Activated CD8-positive, alpha-beta T cell treated with anti-CD3 and anti-CD28 coated beads for 36 hours (primary cell): ENCODE data around the gene GJC1. TPM values are rescaled to one million over a fixed set of nuclear protein-coding genes. Genes with fewer than 3 reads are reported as not detected.
A peak's percentile ranks its signal among the peaks of the same experiment; 100 is the strongest.
"Not testable (repeated sequence)": the region's sequence is repeated elsewhere in the genome, so short reads cannot be mapped to it uniquely, and the experiment has no call there.

Experiments
- ATAC-seq: fragments of 200-7000 bp; cut with Tn5 transposase; one replicate; pipeline ENCODE4 v1.10.0; 2021; ENCODE audit warnings: mild to moderate bottlenecking, moderate library complexity
- CTCF ChIA-PET: fragments of 350-600 bp; sonication (Branson Sonifier 250); formaldehyde crosslinking; loops from one replicate; lab custom pipeline; 2021; ENCODE audit warnings: antibody characterized with exemption; lab: Charles Lee
- POLR2A ChIA-PET: fragments of 350-600 bp; sonication (Branson Sonifier 250); formaldehyde crosslinking; loops from one replicate; lab custom pipeline; 2021; ENCODE audit warnings: antibody characterized with exemption; lab: Charles Lee
- DNase-seq: peaks from one replicate; pipeline ENCODE4 v3.0.0-alpha.2; 2020
- H3K27ac Mint-ChIP-seq: one replicate; pipeline ENCODE4 v1.8.0; 2021; ENCODE audit warnings: mild to moderate bottlenecking, mixed read lengths
- H3K27me3 Mint-ChIP-seq: one replicate; pipeline ENCODE4 v1.8.0; 2021; ENCODE audit warnings: mixed read lengths
- H3K36me3 Mint-ChIP-seq: one replicate; pipeline ENCODE4 v1.8.0; 2021; ENCODE audit warnings: low read depth, mixed read lengths
- H3K4me1 Mint-ChIP-seq: one replicate; pipeline ENCODE4 v1.8.0; 2021; ENCODE audit warnings: low read depth, mixed read lengths
- H3K4me3 Mint-ChIP-seq: one replicate; pipeline ENCODE4 v1.8.0; 2021; ENCODE audit warnings: mild to moderate bottlenecking, moderate library complexity, mixed read lengths
- H3K9me3 Mint-ChIP-seq: one replicate; pipeline ENCODE4 v1.8.0; 2021; ENCODE audit warnings: mixed read lengths
- intact Hi-C: fragments of 100-400 bp; cut with micrococcal nuclease; formaldehyde crosslinking; loops from one replicate; pipeline ENCODE4 v1.10.0; 2022
- total RNA-seq, 2 experiments: library from RNA; stranded (reverse); gene quantifications; one replicate each; pipeline ENCODE4 v1.2.3, GENCODE V29; 2021
- TF ChIP-seq, protein P1 (sequence below): fragments of 200-600 bp; IDR thresholded peaks from one replicate; pipeline ENCODE4 v1.8.0; 2022; ENCODE audit warnings: antibody characterized with exemption, mild to moderate bottlenecking

Gene GJC1
- total RNA-seq, 2 experiments from 2014 or later: 5.6 TPM

DNA sequence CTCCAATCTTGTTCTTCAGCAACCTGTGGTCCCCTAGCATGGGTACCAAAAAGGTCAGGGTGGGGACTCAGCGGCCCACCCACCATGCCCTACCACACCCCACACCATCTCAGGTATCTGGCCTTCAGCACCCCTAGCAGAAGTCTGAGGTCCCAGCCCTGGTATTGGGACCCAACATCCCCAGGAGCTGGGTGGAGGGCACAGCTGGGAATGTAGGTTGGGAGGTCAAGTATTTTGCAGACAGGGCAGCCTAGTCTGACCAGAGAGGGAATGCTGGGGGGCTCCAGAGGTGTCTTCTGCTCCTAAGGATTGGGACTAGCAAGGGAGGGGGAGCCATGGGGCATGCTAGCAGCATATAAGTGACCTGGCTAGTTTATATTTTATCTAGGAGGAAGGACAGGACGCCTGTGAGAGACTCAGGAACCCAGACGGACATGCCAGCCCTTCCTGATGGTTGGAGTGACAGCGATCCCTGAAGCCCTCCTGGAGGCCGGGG lies 72.1 kb downstream of the GJC1 start:
- peak overlapping the region; percentile 10 for H3K4me3 Mint-ChIP-seq
- no peak for DNase-seq
- no peak for ATAC-seq
- CTCF ChIA-PET: interaction anchor here (0.6 kb wide), 1 partner anchor 18 kb away, joined by 3 read pairs; no protein-coding TSS in a partner anchor
- no peaks in the 10 kb centered on the region for H3K36me3 Mint-ChIP-seq
- intact Hi-C loops: no loop called here
- no peak overlapping the region for H3K27ac Mint-ChIP-seq
- peaks cover 2% of the 10 kb centered on the region for H3K4me1 Mint-ChIP-seq
- H3K27me3 Mint-ChIP-seq: peaks cover 30% of the 10 kb centered on the region
- no peaks in the 10 kb centered on the region for H3K9me3 Mint-ChIP-seq
- POLR2A ChIA-PET: no interaction called here
- TF ChIP-seq, protein P1, sequence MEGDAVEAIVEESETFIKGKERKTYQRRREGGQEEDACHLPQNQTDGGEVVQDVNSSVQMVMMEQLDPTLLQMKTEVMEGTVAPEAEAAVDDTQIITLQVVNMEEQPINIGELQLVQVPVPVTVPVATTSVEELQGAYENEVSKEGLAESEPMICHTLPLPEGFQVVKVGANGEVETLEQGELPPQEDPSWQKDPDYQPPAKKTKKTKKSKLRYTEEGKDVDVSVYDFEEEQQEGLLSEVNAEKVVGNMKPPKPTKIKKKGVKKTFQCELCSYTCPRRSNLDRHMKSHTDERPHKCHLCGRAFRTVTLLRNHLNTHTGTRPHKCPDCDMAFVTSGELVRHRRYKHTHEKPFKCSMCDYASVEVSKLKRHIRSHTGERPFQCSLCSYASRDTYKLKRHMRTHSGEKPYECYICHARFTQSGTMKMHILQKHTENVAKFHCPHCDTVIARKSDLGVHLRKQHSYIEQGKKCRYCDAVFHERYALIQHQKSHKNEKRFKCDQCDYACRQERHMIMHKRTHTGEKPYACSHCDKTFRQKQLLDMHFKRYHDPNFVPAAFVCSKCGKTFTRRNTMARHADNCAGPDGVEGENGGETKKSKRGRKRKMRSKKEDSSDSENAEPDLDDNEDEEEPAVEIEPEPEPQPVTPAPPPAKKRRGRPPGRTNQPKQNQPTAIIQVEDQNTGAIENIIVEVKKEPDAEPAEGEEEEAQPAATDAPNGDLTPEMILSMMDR: no peak

DNA sequence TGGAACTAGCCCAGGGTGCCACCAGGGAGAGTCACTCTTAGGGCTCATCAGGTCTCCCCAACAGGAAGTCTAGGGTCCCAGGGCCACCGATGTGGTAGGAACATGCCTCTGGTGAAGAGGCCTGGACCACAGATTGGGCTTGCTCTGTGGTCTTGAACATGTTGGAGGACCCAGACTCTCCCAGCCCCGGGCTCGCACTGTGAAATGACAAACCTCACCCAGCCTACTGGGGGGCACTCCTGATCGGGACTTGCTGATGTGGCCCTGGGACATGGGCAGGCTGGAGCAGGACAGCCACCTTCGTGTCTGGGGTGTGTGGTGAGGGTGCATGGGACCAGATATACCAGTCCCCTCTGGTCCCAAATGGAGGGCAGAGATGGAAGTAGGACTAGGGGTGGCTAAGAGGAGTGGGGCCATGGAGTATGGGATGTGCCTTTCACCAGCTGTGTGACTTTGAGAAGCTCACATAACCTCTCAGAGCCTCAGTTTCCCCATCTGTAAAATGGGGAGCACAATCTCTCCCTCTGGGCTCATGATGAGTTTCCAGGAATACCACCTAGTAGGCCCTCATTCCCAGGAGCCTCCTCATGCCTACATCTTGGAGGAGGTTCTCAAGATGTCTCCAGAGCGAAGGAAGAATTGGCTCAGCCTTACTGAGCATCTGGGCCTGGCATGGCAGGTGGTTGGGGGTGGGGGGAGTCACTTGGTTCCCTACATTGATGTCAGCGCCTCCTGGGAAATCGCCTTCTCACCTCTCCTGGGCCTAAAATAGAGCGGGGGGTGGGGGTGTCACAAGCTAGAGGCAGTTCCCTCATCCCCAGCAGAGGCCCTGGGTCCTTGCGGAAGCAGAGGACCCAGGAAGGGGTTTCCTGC lies 72.8 kb downstream of the GJC1 start:
- ChIA-PET CTCF (interaction anchor here (0.6 kb wide), 1 partner anchor 18 kb away, joined by 3 read pairs; no protein-coding TSS in a partner anchor), POLR2A (interaction anchor here (0.6 kb wide), 1 partner anchor 24 kb away, joined by 3 read pairs; no protein-coding TSS in a partner anchor)
- intact Hi-C loops: no loop called here
- TF ChIP-seq, protein P1: no peak
- H3K4me3 Mint-ChIP-seq: no peak overlapping the region
- H3K27me3 Mint-ChIP-seq: peaks cover 30% of the 10 kb centered on the region
- ATAC-seq: no peak
- H3K36me3 Mint-ChIP-seq: no peaks in the 10 kb centered on the region
- DNase-seq: no peak
- H3K27ac Mint-ChIP-seq: no peak overlapping the region
- no peaks in the 10 kb centered on the region for H3K9me3 Mint-ChIP-seq
- peaks cover 2% of the 10 kb centered on the region for H3K4me1 Mint-ChIP-seq

DNA sequence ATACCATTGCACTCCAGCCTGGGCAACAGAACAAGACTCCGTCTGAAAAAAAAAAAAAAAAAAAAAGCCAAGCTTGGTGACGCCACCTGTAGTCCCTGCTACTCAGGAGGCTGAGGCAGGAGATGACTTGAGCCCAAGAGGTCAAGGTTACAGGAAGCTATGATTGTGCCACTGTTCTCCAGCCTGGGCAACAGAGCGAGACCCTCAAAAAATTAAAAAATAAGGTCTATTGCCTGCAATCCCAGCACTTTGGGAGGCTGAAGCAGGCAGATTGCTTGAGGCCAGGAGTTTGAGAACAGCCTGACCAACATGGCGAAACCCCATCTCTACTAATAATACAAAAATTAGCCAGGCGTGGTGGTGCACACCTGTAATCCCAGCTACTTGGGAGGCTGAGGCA lies 74.9 kb downstream of the GJC1 start:
- H3K9me3 Mint-ChIP-seq, H3K4me1 Mint-ChIP-seq, H3K27ac Mint-ChIP-seq, H3K4me3 Mint-ChIP-seq, H3K36me3 Mint-ChIP-seq, intact Hi-C loops, DNase-seq, ATAC-seq: not testable (repeated sequence)
- peaks cover 18% of the 10 kb centered on the region for H3K27me3 Mint-ChIP-seq
- ChIA-PET POLR2A (interaction anchor here (1.0 kb wide), 1 partner anchor 9 kb away, joined by 3 read pairs; no protein-coding TSS in a partner anchor), CTCF (interaction anchor here (1.5 kb wide), 1 partner anchor 23 kb away, joined by 4 read pairs; no protein-coding TSS in a partner anchor)

DNA sequence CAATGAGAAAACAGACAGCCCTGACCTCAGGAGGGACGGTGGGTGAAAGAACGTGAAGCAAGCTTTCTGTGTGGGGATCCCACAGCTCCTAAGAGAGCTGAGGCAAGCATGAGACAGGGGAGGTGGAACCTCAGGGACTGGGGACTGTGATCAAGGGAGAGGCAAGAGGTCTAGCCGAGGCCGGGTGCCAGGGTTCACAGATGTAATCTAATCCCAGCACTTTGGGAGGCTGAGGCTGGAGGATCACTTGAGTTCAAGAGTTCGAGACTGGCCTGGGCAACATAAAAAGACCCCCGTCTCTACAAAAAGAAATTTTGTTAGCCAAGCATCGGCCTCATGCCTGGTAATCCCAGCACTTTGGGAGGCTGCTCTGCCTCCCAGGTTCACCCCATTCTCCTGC lies 75.8 kb downstream of the GJC1 start:
- Mint-ChIP-seq H3K27me3 (peaks cover 16% of the 10 kb centered on the region), H3K4me3 (no peak overlapping the region), H3K36me3 (peaks cover 6% of the 10 kb centered on the region), H3K27ac (no peak overlapping the region), H3K9me3 (no peaks in the 10 kb centered on the region), H3K4me1 (peaks cover 2% of the 10 kb centered on the region)
- no peak for DNase-seq
- ATAC-seq: no peak
- POLR2A ChIA-PET: interaction anchor here (1.0 kb wide), 1 partner anchor 10 kb away, joined by 3 read pairs; no protein-coding TSS in a partner anchor
- intact Hi-C loops: no loop called here
- CTCF ChIA-PET: interaction anchor here (1.5 kb wide), 1 partner anchor 24 kb away, joined by 4 read pairs; no protein-coding TSS in a partner anchor
- TF ChIP-seq, protein P1: no peak

DNA sequence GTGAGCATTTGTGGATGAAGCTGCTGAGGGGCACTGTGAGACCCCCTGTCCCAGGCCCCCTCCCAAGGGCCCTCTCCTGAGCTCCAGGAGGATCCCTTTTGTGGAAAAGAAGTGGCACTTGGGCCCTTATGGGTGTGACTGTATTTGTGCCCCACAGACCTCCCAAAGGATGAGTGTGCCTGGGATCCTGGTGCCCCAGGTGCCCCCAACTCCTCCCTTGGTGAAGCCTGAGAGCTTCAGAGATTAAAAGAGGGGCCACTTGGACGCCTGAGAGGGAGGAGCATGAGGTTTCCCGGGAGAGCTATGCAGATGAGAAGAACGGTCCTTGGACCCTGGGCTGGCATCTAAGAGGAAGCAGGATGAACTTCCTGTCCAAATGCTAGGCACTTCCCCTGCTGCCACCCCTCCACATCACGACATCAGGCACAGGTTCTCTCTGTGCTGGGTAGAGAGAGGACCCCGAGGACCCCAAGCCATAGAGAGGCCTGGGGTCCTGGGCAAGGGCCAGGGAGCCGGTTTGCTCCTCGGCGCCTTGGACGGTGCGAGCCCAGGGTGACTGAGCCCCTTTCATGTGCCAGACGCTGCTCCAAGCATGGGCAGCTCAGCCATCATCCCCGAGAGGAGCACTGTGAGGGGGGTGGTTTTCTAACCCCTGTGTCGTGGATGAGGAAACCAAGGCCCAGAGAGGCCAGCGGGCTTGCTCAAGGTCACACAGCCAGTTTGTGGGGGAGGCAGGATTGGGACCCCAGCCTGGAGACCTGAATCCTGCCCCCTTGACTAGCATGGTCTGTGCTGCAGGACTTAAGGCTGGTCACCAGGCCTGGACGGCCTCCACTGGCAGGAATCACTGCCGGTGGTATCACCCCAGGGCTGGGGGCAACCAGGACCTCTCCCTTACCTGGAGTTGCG lies 76.9 kb downstream of the GJC1 start:
- H3K4me1 Mint-ChIP-seq: peaks cover 1% of the 10 kb centered on the region
- no peak overlapping the region for H3K4me3 Mint-ChIP-seq
- H3K27me3 Mint-ChIP-seq: peaks cover 14% of the 10 kb centered on the region
- H3K27ac Mint-ChIP-seq: no peak overlapping the region
- intact Hi-C loops: no loop called here
- POLR2A ChIA-PET: interaction anchor here (0.7 kb wide), 1 partner anchor 19 kb away, joined by 3 read pairs; no protein-coding TSS in a partner anchor
- DNase-seq: no peak
- peaks cover 8% of the 10 kb centered on the region for H3K36me3 Mint-ChIP-seq
- CTCF ChIA-PET: interaction anchor here (0.7 to 1.5 kb wide), 2 partner anchors 16 to 25 kb away, joined by 3 to 4 read pairs; no protein-coding TSS in a partner anchor
- no peak for ATAC-seq
- H3K9me3 Mint-ChIP-seq: no peaks in the 10 kb centered on the region
- TF ChIP-seq, protein P1: no peak
